Neural cell (in vitro differentiated cells): ENCODE data around the gene ZBP1. TPM values are rescaled to one million over a fixed set of nuclear protein-coding genes. Genes with fewer than 3 reads are reported as not detected.

ENCODE experiments used
- H2AFZ ChIP-seq: fragments of 200-600, 300-800 bp; sonication (generic), shearing (Covaris generic); 2 replicates; pipeline ENCODE4 v1.6.0; 2014; ENCODE audit warnings: low read depth, mild to moderate bottlenecking, antibody characterized with exemption, low read length, moderate library complexity
- H3F3A ChIP-seq: fragments of 200-600 bp; shearing (Covaris generic); 2 replicates; pipeline ENCODE4 v1.6.1; 2016; ENCODE audit warnings: mild to moderate bottlenecking, moderate library complexity, mixed read lengths, antibody characterized with exemption, low read length; ENCODE audit not compliant: insufficient read depth, poor library complexity, severe bottlenecking
- H3K27ac ChIP-seq: fragments of 200-600, 300-800 bp; sonication (generic), shearing (Covaris generic); 2 replicates; pipeline ENCODE4 v1.5.1; 2014; ENCODE audit warnings: mild to moderate bottlenecking, low read length, moderate library complexity
- H3K27me3 ChIP-seq: fragments of 300-800, 200-600 bp; sonication (generic), shearing (Covaris generic); 2 replicates; pipeline ENCODE4 v1.6.0; 2014; ENCODE audit warnings: mild to moderate bottlenecking, low read depth, low read length, moderate library complexity; ENCODE audit not compliant: insufficient read depth
- H3K36me3 ChIP-seq: fragments of 300-800, 200-600 bp; sonication (generic), shearing (Covaris generic); 2 replicates; pipeline ENCODE4 v1.5.1; 2014; ENCODE audit warnings: mild to moderate bottlenecking, antibody characterized with exemption, low read length, moderate library complexity; ENCODE audit not compliant: insufficient read depth
- H3K4me2 ChIP-seq: fragments of 300-800, 200-600 bp; sonication (generic), shearing (Covaris generic); 2 replicates; pipeline ENCODE4 v1.6.0; 2014; ENCODE audit warnings: mild to moderate bottlenecking, low read length
- H3K4me3 ChIP-seq: fragments of 300-800, 200-600 bp; sonication (generic), shearing (Covaris generic); 2 replicates; pipeline ENCODE4 v1.5.1; 2014; ENCODE audit warnings: mild to moderate bottlenecking, low read length, moderate library complexity
- H3K79me2 ChIP-seq: fragments of 200-600 bp; shearing (Covaris generic); replicated peaks from 2 replicates; pipeline ENCODE4 v1.6.0; 2014; ENCODE audit warnings: mild to moderate bottlenecking, low read length, moderate library complexity; ENCODE audit not compliant: insufficient read depth
- H3K9ac ChIP-seq: fragments of 300-800, 200-600 bp; sonication (generic), shearing (Covaris generic); 2 replicates; pipeline ENCODE4 v1.6.1; 2016; ENCODE audit warnings: mild to moderate bottlenecking, low read length, mixed read lengths
- H3K9me2 ChIP-seq: fragments of 200-600 bp; shearing (Covaris generic); 2 replicates; pipeline ENCODE4 v1.6.1; 2016; ENCODE audit warnings: mild to moderate bottlenecking, low read length, mixed read lengths; ENCODE audit not compliant: insufficient read depth
- H3K9me3 ChIP-seq: fragments of 200-600, 300-800 bp; sonication (generic), shearing (Covaris generic); 2 replicates; pipeline ENCODE4 v1.6.1; 2016; ENCODE audit warnings: mild to moderate bottlenecking, mixed run types, low read length, moderate library complexity, mixed read lengths
- H4K20me1 ChIP-seq: fragments of 200-600 bp; shearing (Covaris generic); 2 replicates; pipeline ENCODE4 v1.6.1; 2016; ENCODE audit warnings: mild to moderate bottlenecking, mixed run types; ENCODE audit not compliant: insufficient read depth
- EP300 ChIP-seq: fragments of 450-650 bp; conservative IDR thresholded peaks from 2 replicates; pipeline ENCODE4 v1.6.1; 2014; ENCODE audit warnings: antibody characterized with exemption, mild to moderate bottlenecking, moderate library complexity; ENCODE audit not compliant: poor library complexity, severe bottlenecking
- EZH2 ChIP-seq: fragments of 200-600, 300-800 bp; shearing (Covaris generic), sonication (generic); IDR thresholded peaks from 2 replicates; pipeline ENCODE4 v1.6.1; 2014; ENCODE audit warnings: antibody characterized with exemption, low read length, borderline replicate concordance, mild to moderate bottlenecking; ENCODE audit not compliant: insufficient read depth, poor library complexity, severe bottlenecking
- MXI1 ChIP-seq: fragments of 450-650 bp; conservative IDR thresholded peaks from 2 replicates; pipeline ENCODE4 v1.6.1; 2014; ENCODE audit warnings: antibody characterized with exemption, mild to moderate bottlenecking; ENCODE audit not compliant: poor library complexity, severe bottlenecking
- POLR2AphosphoS5 ChIP-seq: IDR thresholded peaks from 2 replicates; pipeline ENCODE4 v1.6.1; 2012
- RAD21 ChIP-seq: fragments of 450-650 bp; conservative IDR thresholded peaks from 2 replicates; pipeline ENCODE4 v1.6.1; 2014; ENCODE audit warnings: antibody characterized with exemption, mild to moderate bottlenecking, moderate library complexity
- SMC3 ChIP-seq: fragments of 450-650 bp; conservative IDR thresholded peaks from 2 replicates; pipeline ENCODE4 v1.6.1; 2014; ENCODE audit warnings: antibody characterized with exemption, mild to moderate bottlenecking, moderate library complexity; ENCODE audit not compliant: poor library complexity
- TAF1 ChIP-seq: IDR thresholded peaks from 2 replicates; pipeline ENCODE4 v1.6.1; 2012; ENCODE audit warnings: low read depth
- polyA plus RNA-seq: library from polyadenylated mRNA; depleted of rRNA; stranded (reverse); fragments of >200 nt; gene quantifications from 2 replicates; pipeline ENCODE4 v1.2.3, GENCODE V29; 2014
- TF ChIP-seq, protein P1 (sequence below): fragments of 450-650 bp; IDR thresholded peaks from 2 replicates; pipeline ENCODE4 v1.5.1; 2014; ENCODE audit warnings: antibody characterized with exemption, mild to moderate bottlenecking, moderate library complexity; ENCODE audit not compliant: poor library complexity, severe bottlenecking
- TF ChIP-seq, protein P2 (sequence below): IDR thresholded peaks from 2 replicates; pipeline ENCODE4 v1.6.1; 2012; ENCODE audit warnings: borderline replicate concordance

The ZBP1 gene
- polyA plus RNA-seq, 1 donor from 2014 or later: not detected

DNA sequence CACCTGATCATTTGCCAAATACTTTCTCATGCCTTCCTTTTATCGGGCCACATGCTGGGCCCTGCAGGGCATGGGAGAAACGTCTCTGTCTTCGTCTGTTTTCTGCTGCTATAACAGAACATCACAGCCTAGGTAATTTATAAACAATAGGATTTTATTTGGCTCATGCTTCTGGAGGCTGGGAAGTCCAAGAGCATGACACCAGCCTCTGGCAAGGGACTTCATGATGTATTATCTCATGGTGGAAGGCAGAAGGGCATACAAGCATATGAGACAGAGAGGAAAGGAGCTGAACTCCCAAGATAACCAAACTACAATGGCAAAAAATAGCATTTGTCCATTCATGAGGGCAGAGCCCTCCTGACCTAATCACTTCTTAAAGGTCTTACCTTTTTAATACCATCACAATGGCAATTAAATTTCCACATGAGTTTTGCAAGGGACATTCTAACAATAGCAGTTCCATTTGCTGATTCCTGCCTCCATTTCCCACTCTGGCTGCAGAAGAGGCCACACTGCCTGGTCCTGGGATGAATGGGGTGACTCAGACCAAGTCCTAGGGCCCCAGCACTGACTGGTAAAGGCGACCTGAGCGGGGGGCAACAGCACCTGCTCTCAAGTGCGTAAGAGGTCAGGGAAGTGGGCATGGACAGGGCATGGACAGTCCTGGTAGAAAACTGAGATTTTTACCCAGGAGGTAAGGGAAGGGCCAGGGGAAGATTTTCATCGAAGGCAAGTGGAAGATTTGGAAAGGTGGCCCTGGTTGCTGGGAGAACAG lies 5.1 kb upstream of the ZBP1 start:
- Histone ChIP-seq H3K36me3 (no peaks in the 10 kb centered on the region), H3F3A (no peaks in the 10 kb centered on the region), H3K27me3 (no peaks in the 10 kb centered on the region), H2AFZ (no peak overlapping the region), H3K9me3 (no peaks in the 10 kb centered on the region), H3K9me2 (no peaks in the 10 kb centered on the region), H3K27ac (no peak overlapping the region), H3K79me2 (no peaks in the 10 kb centered on the region), H3K4me3 (no peak overlapping the region), H3K4me2 (no peak overlapping the region), H3K9ac (no peak overlapping the region), H4K20me1 (no peaks in the 10 kb centered on the region)
- TF ChIP-seq, protein P1, sequence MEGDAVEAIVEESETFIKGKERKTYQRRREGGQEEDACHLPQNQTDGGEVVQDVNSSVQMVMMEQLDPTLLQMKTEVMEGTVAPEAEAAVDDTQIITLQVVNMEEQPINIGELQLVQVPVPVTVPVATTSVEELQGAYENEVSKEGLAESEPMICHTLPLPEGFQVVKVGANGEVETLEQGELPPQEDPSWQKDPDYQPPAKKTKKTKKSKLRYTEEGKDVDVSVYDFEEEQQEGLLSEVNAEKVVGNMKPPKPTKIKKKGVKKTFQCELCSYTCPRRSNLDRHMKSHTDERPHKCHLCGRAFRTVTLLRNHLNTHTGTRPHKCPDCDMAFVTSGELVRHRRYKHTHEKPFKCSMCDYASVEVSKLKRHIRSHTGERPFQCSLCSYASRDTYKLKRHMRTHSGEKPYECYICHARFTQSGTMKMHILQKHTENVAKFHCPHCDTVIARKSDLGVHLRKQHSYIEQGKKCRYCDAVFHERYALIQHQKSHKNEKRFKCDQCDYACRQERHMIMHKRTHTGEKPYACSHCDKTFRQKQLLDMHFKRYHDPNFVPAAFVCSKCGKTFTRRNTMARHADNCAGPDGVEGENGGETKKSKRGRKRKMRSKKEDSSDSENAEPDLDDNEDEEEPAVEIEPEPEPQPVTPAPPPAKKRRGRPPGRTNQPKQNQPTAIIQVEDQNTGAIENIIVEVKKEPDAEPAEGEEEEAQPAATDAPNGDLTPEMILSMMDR: no peak
- TF ChIP-seq MXI1: no peak
- TF ChIP-seq TAF1: no peak
- TF ChIP-seq SMC3: no peak
- TF ChIP-seq EP300: no peak
- TF ChIP-seq, protein P2, sequence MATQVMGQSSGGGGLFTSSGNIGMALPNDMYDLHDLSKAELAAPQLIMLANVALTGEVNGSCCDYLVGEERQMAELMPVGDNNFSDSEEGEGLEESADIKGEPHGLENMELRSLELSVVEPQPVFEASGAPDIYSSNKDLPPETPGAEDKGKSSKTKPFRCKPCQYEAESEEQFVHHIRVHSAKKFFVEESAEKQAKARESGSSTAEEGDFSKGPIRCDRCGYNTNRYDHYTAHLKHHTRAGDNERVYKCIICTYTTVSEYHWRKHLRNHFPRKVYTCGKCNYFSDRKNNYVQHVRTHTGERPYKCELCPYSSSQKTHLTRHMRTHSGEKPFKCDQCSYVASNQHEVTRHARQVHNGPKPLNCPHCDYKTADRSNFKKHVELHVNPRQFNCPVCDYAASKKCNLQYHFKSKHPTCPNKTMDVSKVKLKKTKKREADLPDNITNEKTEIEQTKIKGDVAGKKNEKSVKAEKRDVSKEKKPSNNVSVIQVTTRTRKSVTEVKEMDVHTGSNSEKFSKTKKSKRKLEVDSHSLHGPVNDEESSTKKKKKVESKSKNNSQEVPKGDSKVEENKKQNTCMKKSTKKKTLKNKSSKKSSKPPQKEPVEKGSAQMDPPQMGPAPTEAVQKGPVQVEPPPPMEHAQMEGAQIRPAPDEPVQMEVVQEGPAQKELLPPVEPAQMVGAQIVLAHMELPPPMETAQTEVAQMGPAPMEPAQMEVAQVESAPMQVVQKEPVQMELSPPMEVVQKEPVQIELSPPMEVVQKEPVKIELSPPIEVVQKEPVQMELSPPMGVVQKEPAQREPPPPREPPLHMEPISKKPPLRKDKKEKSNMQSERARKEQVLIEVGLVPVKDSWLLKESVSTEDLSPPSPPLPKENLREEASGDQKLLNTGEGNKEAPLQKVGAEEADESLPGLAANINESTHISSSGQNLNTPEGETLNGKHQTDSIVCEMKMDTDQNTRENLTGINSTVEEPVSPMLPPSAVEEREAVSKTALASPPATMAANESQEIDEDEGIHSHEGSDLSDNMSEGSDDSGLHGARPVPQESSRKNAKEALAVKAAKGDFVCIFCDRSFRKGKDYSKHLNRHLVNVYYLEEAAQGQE: no peak

DNA sequence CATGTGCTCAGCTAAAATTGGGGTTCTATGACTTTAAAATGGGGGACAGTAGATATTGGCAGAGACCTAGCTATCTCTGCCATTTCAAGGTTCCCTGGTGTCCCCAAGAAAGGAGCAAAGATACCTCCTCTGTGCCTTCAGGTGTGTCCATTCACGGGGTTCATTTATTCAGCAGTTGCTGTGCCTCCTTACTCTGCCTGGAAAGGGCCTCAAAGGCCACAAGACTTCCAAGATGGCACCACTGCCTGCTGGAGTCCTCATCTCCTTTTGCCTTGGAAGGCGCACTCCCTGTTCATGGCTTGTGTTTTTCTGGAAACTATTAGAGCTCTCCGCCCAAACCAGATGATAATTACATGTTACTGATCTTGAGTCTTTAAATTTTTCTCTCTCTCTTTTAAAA lies 3.9 kb upstream of the ZBP1 start:
- H2AFZ ChIP-seq: no peak overlapping the region
- H3K27ac ChIP-seq: no peak overlapping the region
- no peaks in the 10 kb centered on the region for H3K79me2 ChIP-seq
- H4K20me1 ChIP-seq: no peaks in the 10 kb centered on the region
- H3K9me2 ChIP-seq: no peaks in the 10 kb centered on the region
- no peak overlapping the region for H3K9ac ChIP-seq
- H3K27me3 ChIP-seq: no peaks in the 10 kb centered on the region
- TF ChIP-seq POLR2AphosphoS5 (no peak), TAF1 (no peak), RAD21 (no peak), MXI1 (no peak), EP300 (no peak), SMC3 (no peak), EZH2 (no peak)
- TF ChIP-seq, protein P2: no peak
- TF ChIP-seq, protein P1: no peak
- no peak overlapping the region for H3K4me3 ChIP-seq
- no peaks in the 10 kb centered on the region for H3K36me3 ChIP-seq
- H3K9me3 ChIP-seq: no peaks in the 10 kb centered on the region
- no peak overlapping the region for H3K4me2 ChIP-seq
- no peaks in the 10 kb centered on the region for H3F3A ChIP-seq
